HepG2 (cell line): ENCODE data around the gene IL1RL2. TPM values are rescaled to one million over a fixed set of nuclear protein-coding genes. Genes with fewer than 3 reads are reported as not detected.

ENCODE experiments used
- EHMT2 ChIP-seq: fragments of 200-600 bp; sonication (generic); IDR thresholded peaks from 2 replicates; pipeline ENCODE4 v1.7.0; 2017; ENCODE audit warnings: antibody characterized with exemption, low read depth, low read length, borderline replicate concordance
- FOXA3 ChIP-seq: IDR thresholded peaks from 2 replicates; pipeline ENCODE4 v1.6.1; 2016; ENCODE audit warnings: missing genetic modification reagents, missing compliant biosample characterization
- GMEB1 ChIP-seq: sonication (generic); formaldehyde crosslinking; IDR thresholded peaks from 2 replicates; pipeline ENCODE4 v1.5.1; 2020; ENCODE audit warnings: missing genetic modification reagents, mild to moderate bottlenecking, borderline replicate concordance
- HDAC2 ChIP-seq: sonication (generic); formaldehyde crosslinking; IDR thresholded peaks from 2 replicates; pipeline ENCODE4 v1.4.0; 2020; ENCODE audit warnings: missing genetic modification reagents
- KLF13 ChIP-seq: sonication (generic); formaldehyde crosslinking; IDR thresholded peaks from 2 replicates; pipeline ENCODE4 v1.4.0; 2020; ENCODE audit warnings: mild to moderate bottlenecking, missing genetic modification reagents
- MAZ ChIP-seq, 2 experiments: sonication (generic) in 1 of 2; formaldehyde crosslinking in 1 of 2; IDR thresholded peaks; 2 replicates each; pipeline versions ENCODE4 v1.5.0 to v1.6.1; 2012 to 2020; ENCODE audit warnings: low read depth in 2 of 2, mild to moderate bottlenecking in 2 of 2, borderline replicate concordance in 1 of 2, improper control_type of control experiment in 1 of 2, low read length in 1 of 2, missing genetic modification reagents in 1 of 2, moderate library complexity in 1 of 2
- MTA3 ChIP-seq: sonication (generic); formaldehyde crosslinking; IDR thresholded peaks from 2 replicates; pipeline ENCODE4 v1.4.0; 2020; ENCODE audit warnings: missing genetic modification reagents
- NR2F1 ChIP-seq, 2 experiments: fragments of 450-650 bp in 1 of 2; formaldehyde crosslinking in 1 of 2; IDR thresholded peaks; 2 replicates each; pipeline versions ENCODE4 v1.5.0 to v1.6.1; 2016 to 2020; ENCODE audit warnings: mild to moderate bottlenecking in 1 of 2, missing compliant biosample characterization in 1 of 2, missing genetic modification reagents in 1 of 2, moderate library complexity in 1 of 2
- PBX3 ChIP-seq: sonication (generic); formaldehyde crosslinking; IDR thresholded peaks from 2 replicates; pipeline ENCODE4 v1.8.1; 2023; ENCODE audit warnings: missing genetic modification reagents, inconsistent platforms, borderline replicate concordance
- PITX1 ChIP-seq: sonication (generic); formaldehyde crosslinking; IDR thresholded peaks from 2 replicates; pipeline ENCODE4 v1.5.1; 2020; ENCODE audit warnings: mild to moderate bottlenecking, missing genetic modification reagents
- PREB ChIP-seq: sonication (generic); formaldehyde crosslinking; IDR thresholded peaks from 2 replicates; pipeline ENCODE4 v1.4.0; 2020; ENCODE audit warnings: missing genetic modification reagents
- SKIL ChIP-seq: sonication (generic); formaldehyde crosslinking; IDR thresholded peaks from 2 replicates; pipeline ENCODE4 v1.8.0; 2022; ENCODE audit warnings: missing genetic modification reagents, mild to moderate bottlenecking, moderate library complexity, borderline replicate concordance
- TGIF2 ChIP-seq: IDR thresholded peaks from 2 replicates; pipeline ENCODE4 v1.6.1; 2016; ENCODE audit warnings: control low read depth, missing compliant biosample characterization
- TMF1 ChIP-seq: sonication (generic); formaldehyde crosslinking; IDR thresholded peaks from 2 replicates; pipeline ENCODE4 v1.8.1; 2022; ENCODE audit warnings: low read depth, missing genetic modification reagents
- YEATS2 ChIP-seq: sonication (generic); formaldehyde crosslinking; IDR thresholded peaks from 2 replicates; pipeline ENCODE4 v1.4.0; 2020; ENCODE audit warnings: missing genetic modification reagents, borderline replicate concordance
- ZFP1 ChIP-seq: IDR thresholded peaks from 2 replicates; pipeline ENCODE4 v1.6.1; 2016
- ZNF253 ChIP-seq: sonication (generic); formaldehyde crosslinking; IDR thresholded peaks from 2 replicates; pipeline ENCODE4 v1.8.0; 2022; ENCODE audit warnings: mild to moderate bottlenecking, missing genetic modification reagents, borderline replicate concordance
- ZNF256 ChIP-seq: sonication (generic); formaldehyde crosslinking; conservative IDR thresholded peaks from 2 replicates; pipeline ENCODE4 v1.4.0; 2020; ENCODE audit warnings: missing genetic modification reagents
- ZNF33B ChIP-seq: sonication (generic); formaldehyde crosslinking; IDR thresholded peaks from 2 replicates; pipeline ENCODE4 v1.5.1; 2020; ENCODE audit warnings: mild to moderate bottlenecking, missing genetic modification reagents
- ZNF781 ChIP-seq: sonication (generic); formaldehyde crosslinking; IDR thresholded peaks from 2 replicates; pipeline ENCODE4 v1.5.1; 2020; ENCODE audit warnings: borderline replicate concordance, mild to moderate bottlenecking, missing genetic modification reagents; ENCODE audit errors: not compliant biosample characterization
- polyA plus RNA-seq, 8 experiments: library from polyadenylated mRNA; depleted of rRNA in 3 of 8; stranded (reverse) in 7 of 8; unstranded in 1 of 8; fragments of >200 nt; fragmentation: Illumina TruSeq in 4 of 8; extraction: Trizol in 4 of 8; gene quantifications; 2 replicates each; pipeline versions ENCODE4 v1.2.1 to v1.2.3, GENCODE V29; 2011 to 2016; ENCODE audit warnings: low read depth in 4 of 8, missing spikeins in 1 of 8, mixed read lengths in 1 of 8; ENCODE audit not compliant: insufficient read depth in 1 of 8
- total RNA-seq, 5 experiments: library from RNA; depleted of rRNA; stranded (reverse); fragments of >200 nt; fragmentation: Illumina TruSeq; extraction: Trizol; gene quantifications; 2 replicates each; pipeline ENCODE4 v1.2.3, GENCODE V29; 2016; ENCODE audit warnings: low read depth in 1 of 5
- TF ChIP-seq, protein P1 (sequence below): sonication (generic); formaldehyde crosslinking; IDR thresholded peaks from 2 replicates; pipeline ENCODE4 v1.4.0; 2020; ENCODE audit warnings: missing genetic modification reagents

IL1RL2 gene
- total and polyA plus RNA-seq, 2 of the 13 experiments (the other 11 are each of a cell fraction or from before 2014, with no cell fraction given): 0.03 TPM; not detected in 1

DNA sequence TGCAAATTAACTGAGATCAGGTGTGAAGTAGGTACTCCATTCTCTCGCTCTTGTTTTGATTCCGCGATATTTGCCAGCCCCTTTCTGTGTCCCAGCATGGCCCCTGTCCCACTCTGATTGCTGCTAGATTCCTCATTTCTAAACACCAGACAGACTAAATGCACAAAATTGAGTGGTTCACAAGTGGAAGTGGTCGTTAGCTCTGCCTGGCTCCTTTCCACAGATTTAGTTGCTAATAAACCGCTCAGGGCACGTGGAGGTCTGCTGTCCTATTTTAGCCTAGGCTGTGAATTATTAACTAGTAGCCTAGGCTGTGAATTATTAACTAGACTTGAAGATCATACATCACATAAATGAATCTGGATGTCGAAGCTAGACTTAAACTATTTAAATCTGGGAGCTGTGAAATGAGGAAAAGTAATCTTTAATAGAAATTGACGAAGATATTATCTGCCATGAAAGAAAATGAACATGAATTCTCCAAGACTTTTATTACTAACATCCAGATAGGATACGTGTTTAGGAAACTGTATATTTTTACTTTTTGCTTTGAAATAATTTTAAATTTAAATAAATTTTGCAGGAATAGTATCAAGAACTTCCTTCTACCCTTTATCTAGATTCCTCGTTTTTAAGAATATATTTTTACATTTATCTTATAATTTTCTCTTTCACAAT is 3.7 kb downstream of the IL1RL2 start (continued):
- TF ChIP-seq KLF13 (CRISPR knock-in tag) (no peak), NR2F1 (CRISPR knock-in tag; IDR thresholded peaks at IDR 0.05) (no peak), ZNF33B (no peak), FOXA3 (CRISPR knock-in tag) (peak; percentile 47; the same call in 1 of the 2 replicates), GMEB1 (no peak), TGIF2 (CRISPR knock-in tag) (no peak), PREB (CRISPR knock-in tag) (no peak), MAZ (IDR thresholded peaks at IDR 0.05; ENCODE audit: borderline replicate concordance, low read depth, low read length) (no peak), MAZ (CRISPR knock-in tag; IDR thresholded peaks at IDR 0.05; ENCODE audit: low read depth) (no peak), SKIL (CRISPR knock-in tag) (no peak), PITX1 (CRISPR knock-in tag) (peak; percentile 48; the same call in 1 of the 2 replicates), ZNF256 (CRISPR knock-in tag) (no peak), ZNF781 (peak; percentile 68), YEATS2 (no peak; the same call in 1 of the 2 replicates), EHMT2 (0 out of 2 replicates have a peak, but pooled peaks have one; percentile 23), PBX3 (CRISPR knock-in tag) (no peak), TMF1 (CRISPR knock-in tag) (no peak), HDAC2 (CRISPR knock-in tag) (no peak; the same call in 1 of the 2 replicates), ZFP1 (CRISPR knock-in tag) (no peak), MTA3 (CRISPR knock-in tag) (no peak), ZNF253 (CRISPR knock-in tag) (no peak)
- TF ChIP-seq, protein P1, sequence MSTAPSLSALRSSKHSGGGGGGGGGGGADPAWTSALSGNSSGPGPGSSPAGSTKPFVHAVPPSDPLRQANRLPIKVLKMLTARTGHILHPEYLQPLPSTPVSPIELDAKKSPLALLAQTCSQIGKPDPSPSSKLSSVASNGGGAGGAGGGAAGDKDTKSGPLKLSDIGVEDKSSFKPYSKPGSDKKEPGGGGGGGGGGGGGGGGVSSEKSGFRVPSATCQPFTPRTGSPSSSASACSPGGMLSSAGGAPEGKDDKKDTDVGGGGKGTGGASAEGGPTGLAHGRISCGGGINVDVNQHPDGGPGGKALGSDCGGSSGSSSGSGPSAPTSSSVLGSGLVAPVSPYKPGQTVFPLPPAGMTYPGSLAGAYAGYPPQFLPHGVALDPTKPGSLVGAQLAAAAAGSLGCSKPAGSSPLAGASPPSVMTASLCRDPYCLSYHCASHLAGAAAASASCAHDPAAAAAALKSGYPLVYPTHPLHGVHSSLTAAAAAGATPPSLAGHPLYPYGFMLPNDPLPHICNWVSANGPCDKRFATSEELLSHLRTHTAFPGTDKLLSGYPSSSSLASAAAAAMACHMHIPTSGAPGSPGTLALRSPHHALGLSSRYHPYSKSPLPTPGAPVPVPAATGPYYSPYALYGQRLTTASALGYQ (CRISPR knock-in tag): no peak
